ENCODE measurements around the gene TTYH1. TPM values are rescaled to one million over a fixed set of nuclear protein-coding genes. Genes with fewer than 3 reads are reported as not detected.

Gene TTYH1
- total RNA-seq, 3 donors from 2014 or later, result 0.55 to 8.7 (median 1.3) TPM

DNA sequence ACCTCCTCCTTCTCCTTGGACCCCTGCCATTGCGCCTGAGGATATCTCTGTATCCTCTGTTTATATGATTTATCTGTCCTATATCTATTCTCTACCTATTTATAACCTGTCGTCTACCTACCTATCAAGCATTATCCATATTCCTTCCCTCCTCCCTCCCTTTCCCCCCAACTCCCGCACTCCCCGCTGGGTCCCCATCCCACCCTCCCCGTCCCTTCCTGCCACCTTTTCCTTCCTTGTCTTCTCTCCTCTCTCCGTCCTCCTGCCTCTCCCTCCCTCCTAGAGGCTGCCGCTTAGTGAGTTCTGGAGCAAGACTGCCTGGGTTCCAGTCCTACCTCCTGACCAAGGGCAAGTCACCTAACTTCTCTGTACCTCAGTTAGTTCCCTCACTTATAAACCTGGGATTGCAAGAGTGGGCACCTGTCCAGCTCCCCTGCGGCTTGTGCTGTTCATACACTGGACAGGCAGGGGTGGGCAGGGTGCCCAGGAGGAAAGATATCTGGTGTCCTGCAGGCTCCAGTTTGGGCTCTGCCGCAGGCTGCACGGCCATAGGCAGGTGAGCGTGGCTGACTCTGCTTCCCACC lies 16.1 kb downstream of the TTYH1 start:
- TF ChIP-seq CTCF (IDR thresholded peaks at IDR 0.05), result no peak
- ATAC-seq (peak; percentile 32), DNase-seq (no peak)
- intact Hi-C loops (cut with DNase I, micrococcal nuclease), result no loop called here
- H3K4me1 ChIP-seq (ENCODE audit: low read depth), result peaks cover 8% of the 10 kb centered on the region
- H3K4me3 ChIP-seq, result no peak overlapping the region
- H3K36me3 ChIP-seq (ENCODE audit: low read depth), result no peaks in the 10 kb centered on the region
- H3K9me3 ChIP-seq, result no peaks in the 10 kb centered on the region

DNA sequence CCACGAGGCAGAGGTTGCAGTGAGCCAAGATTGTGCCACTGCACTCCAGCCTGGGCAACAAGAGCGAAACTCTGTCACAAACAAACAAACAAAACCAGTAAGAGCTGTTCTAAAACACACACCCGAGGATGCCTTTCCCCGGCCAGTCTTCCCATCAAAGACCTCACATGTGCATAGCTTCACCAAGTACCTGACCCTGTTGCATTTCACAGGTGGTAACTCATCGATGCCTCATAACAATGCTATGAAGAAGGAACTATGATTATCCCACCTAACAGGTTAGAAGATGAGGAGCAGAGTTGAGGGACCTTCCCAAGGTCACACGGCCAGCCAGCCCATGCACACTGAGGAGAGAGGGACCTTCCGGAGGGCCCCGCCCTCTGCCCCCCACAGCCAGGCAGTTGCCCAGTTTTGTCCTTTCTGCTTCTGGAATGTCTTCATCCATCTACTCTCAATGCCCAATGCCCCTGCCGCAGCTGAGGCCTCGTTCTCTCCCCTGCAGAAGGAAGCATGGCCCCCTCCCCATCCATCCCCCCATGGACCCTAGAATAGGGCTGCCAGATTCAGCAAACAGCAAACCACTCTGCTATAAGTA lies 17.0 kb downstream of the TTYH1 start:
- no peak overlapping the region for H3K4me3 ChIP-seq
- H3K36me3 ChIP-seq (ENCODE audit: low read depth), result no peaks in the 10 kb centered on the region
- H3K4me1 ChIP-seq (ENCODE audit: low read depth), result peaks cover 8% of the 10 kb centered on the region
- TF ChIP-seq CTCF (IDR thresholded peaks at IDR 0.05), result no peak
- no peaks in the 10 kb centered on the region for H3K9me3 ChIP-seq
- intact Hi-C loops (cut with DNase I, micrococcal nuclease), result no loop called here
- ATAC-seq, result no peak
- DNase-seq, result no peak

- intact Hi-C loops (cut with DNase I, micrococcal nuclease), result no loop called here
- TF ChIP-seq CTCF (IDR thresholded peaks at IDR 0.05), result no peak
- Histone ChIP-seq H3K4me3 (no peak overlapping the region), H3K4me1 (ENCODE audit: low read depth) (peaks cover 8% of the 10 kb centered on the region), H3K36me3 (ENCODE audit: low read depth) (no peaks in the 10 kb centered on the region), H3K9me3 (no peaks in the 10 kb centered on the region)
- no peak for DNase-seq
- no peak for ATAC-seq
Measured at GRCh38 chr19:54433697-54434096, 18.4 kb downstream of the TTYH1 start.

GRCh38 chr19:54434112-54434872 lies 19.0 kb downstream of the TTYH1 start:
- H3K36me3 ChIP-seq (ENCODE audit: low read depth), result no peaks in the 10 kb centered on the region
- no peak overlapping the region for H3K4me3 ChIP-seq
- peaks cover 8% of the 10 kb centered on the region for H3K4me1 ChIP-seq (ENCODE audit: low read depth)
- DNase-seq (no peak), ATAC-seq (no peak)
- TF ChIP-seq CTCF (IDR thresholded peaks at IDR 0.05), result no peak
- H3K9me3 ChIP-seq, result no peaks in the 10 kb centered on the region
- intact Hi-C loops (cut with DNase I, micrococcal nuclease), result no loop called here

- H3K36me3 ChIP-seq (ENCODE audit: low read depth), result no peaks in the 10 kb centered on the region
- no peak overlapping the region for H3K4me3 ChIP-seq
- peaks cover 8% of the 10 kb centered on the region for H3K4me1 ChIP-seq (ENCODE audit: low read depth)
- DNase-seq, result no peak
- H3K9me3 ChIP-seq, result no peaks in the 10 kb centered on the region
- TF ChIP-seq CTCF (IDR thresholded peaks at IDR 0.05), result no peak
- ATAC-seq, result no peak
- intact Hi-C loops (cut with DNase I, micrococcal nuclease), result no loop called here
Measured at GRCh38 chr19:54434873-54435214, 19.6 kb downstream of the TTYH1 start.
